ENCODE measurements around the gene SYTL2.

SYTL2 gene

DNA sequence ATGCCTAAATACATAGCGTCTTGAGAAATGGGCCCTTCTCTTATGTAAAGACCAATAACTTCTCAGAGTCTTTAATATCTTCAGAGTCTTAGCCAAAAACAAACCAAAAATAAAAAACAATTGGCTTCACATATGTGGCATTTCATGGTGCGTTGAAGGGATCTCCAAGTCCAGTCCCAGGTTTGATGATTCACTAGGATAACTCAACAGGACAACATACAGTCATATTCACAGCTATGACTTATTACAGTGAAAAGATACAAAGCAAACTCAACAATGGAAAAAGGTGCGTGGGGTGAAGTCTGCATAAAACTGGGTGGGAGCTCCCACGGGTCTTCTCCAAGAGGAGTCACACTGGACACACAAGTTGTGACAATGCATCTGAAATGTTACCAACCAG, 12.6 kb downstream of the SYTL2 start:
- no peak overlapping the region for H3K4me3 ChIP-seq (ENCODE audit: low read length)
- peak; percentile 41 for DNase-seq (ENCODE audit: low read depth)
- no peak for TF ChIP-seq CTCF (IDR thresholded peaks at IDR 0.05; ENCODE audit: insufficient read depth, low read depth, low read length, missing control alignments)

DNA sequence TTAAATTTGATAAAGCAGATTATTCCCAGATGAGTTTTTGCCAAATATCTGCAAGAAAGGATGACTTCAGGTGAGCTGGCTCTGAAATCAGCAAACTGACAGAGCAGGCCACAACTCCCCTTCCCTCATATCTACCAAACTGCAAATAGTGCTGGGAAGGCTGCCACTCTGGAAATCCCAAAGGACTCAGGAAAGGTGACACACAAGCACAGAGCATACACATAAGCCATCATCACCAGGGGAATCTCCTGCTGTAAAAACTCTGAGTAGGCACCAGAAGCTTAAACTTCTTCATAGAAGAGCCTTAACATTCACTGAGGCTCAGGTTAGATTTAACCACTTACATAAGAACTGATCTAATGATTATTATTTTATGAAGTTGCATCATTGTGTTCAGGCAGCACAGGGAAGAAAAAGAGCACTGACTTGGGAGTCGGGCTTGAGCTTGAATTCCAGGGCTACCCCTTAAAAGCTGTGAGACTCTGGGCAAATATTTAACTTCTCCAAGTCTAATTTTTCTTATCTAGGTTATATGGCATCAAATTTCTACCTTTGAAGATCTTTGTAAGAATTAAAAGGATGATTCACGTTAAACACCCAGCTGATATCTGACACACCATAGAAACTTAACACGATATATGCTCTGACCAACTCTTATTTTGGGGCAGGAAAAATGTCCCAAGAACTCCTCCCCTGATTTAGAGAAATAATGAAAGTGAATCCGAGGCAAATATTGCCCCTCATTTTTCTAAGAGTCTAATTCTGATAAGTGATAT, 15.0 kb downstream of the SYTL2 start:
- no peak overlapping the region for H3K4me3 ChIP-seq (ENCODE audit: low read length)
- TF ChIP-seq CTCF (IDR thresholded peaks at IDR 0.05; ENCODE audit: insufficient read depth, low read depth, low read length, missing control alignments), result no peak
- no peak for DNase-seq (ENCODE audit: low read depth)

- no peak for DNase-seq (ENCODE audit: low read depth)
Observed at GRCh38 chr11:85791409-85791990, 19.4 kb downstream of the SYTL2 start.

GRCh38 chr11:85787809-85788760, 22.9 kb downstream of the SYTL2 start:
- TF ChIP-seq CTCF (IDR thresholded peaks at IDR 0.05; ENCODE audit: insufficient read depth, low read depth, low read length, missing control alignments), result no peak
- peak; percentile 79 for DNase-seq (ENCODE audit: low read depth)
- H3K4me3 ChIP-seq (ENCODE audit: low read length), result no peak overlapping the region

More at GRCh38 chr11:85791409-85791990, 19.4 kb downstream of the SYTL2 start:
- no peak overlapping the region for H3K4me3 ChIP-seq (ENCODE audit: low read length)
- no peak for TF ChIP-seq CTCF (IDR thresholded peaks at IDR 0.05; ENCODE audit: insufficient read depth, low read depth, low read length, missing control alignments)

DNA sequence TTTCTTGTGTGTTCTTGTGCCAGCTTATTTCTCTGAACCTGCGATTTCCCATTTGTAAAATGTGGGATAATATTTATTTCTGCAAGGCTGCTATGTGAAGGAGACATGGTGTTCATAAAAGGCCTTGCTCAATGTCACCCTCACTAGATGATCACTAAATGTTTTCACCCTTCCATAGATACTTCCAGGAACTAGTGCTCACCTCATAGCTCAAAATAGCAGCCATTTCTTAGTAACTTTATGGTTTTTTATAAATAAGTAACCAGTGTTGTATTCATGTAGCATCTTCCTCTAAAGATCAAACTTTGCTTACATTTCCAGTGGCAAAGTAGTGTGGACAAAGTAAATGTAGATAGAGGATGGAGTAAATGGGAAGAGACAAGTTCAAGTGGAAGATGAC, 23.8 kb downstream of the SYTL2 start:
- DNase-seq (ENCODE audit: low read depth), result no peak
- no peak overlapping the region for H3K4me3 ChIP-seq (ENCODE audit: low read length)
- no peak for TF ChIP-seq CTCF (IDR thresholded peaks at IDR 0.05; ENCODE audit: insufficient read depth, low read depth, low read length, missing control alignments)

GRCh38 chr11:85784480-85785265, 26.3 kb downstream of the SYTL2 start:
- no peak for TF ChIP-seq CTCF (IDR thresholded peaks at IDR 0.05; ENCODE audit: insufficient read depth, low read depth, low read length, missing control alignments)

More at GRCh38 chr11:85784480-85785265, 26.3 kb downstream of the SYTL2 start:
- H3K4me3 ChIP-seq (ENCODE audit: low read length), result no peak overlapping the region
- no peak for DNase-seq (ENCODE audit: low read depth)

Measured in epithelial cell of esophagus (primary cell).